GM19239 (cell line): Measurements from ENCODE around the gene MACROD1.

Experiments used
- DNase-seq: peaks from one replicate; pipeline ENCODE4 v3.0.0; 2011; ENCODE audit warnings: low spot score; ENCODE audit not compliant: insufficient read length
- FAIRE-seq: peaks from 2 replicates; lab custom pipeline; 2011; peaks lifted over from hg19 to GRCh38; lab: Jason Lieb, UNC

MACROD1 gene

DNA sequence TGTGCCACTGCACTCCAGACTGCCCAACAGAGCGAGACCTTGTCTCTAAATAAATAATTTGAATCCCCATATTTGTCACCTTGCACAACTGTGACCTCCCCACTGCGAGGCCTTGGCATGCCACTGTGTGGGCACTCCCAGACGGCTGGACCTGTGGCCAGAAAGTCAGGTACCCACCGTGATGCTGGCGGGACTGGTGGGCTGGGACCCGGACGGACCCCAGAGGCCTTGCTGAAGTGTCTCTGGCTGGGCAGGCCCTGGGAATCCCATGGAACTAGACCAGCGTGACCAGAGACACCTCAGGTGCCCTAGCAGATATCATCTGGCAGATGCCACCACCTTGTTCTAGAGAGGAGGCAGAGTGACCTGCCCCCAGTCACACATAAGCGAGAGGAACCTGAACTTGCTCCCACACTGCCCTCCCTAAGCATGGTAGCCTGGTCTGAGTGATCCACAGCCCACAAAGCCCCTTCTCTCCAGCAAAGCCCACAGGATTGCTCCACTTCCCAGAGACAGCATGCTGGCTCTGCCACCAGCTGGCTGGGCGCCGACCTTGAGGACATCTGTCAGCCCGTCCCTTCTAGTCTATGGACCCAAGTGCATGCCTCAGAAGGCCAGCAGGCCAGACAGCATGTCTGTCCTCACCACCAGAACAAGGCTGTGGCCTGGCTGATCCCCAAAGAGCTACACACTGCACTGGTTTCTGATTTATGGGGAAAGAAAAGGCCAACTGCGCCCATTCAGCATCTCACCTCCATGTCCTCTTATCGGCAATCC, 9.5 kb downstream of the MACROD1 start:
- DNase-seq (no peak), FAIRE-seq (no peak)

DNA sequence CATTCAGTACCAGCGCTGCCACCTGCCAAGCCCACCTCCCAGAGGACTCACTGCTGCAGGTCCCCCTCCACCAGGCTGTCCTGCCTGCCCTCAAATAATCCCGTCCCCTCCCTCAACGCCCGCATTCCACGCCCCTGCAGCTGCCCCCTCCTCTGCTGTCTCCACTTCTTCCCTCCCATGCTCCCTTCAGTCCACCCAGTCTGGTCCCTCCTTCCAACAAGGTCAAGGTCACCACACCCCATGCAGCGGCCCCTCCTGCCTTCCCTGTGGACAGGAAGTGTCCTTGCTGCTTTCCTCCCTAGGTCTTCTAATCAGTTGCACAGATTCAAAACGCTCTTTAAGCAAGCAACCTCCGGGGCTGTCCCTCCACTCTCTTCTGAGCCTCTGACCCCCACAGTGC, 12.1 kb downstream of the MACROD1 start:
- no peak for DNase-seq
- FAIRE-seq, result no peak

DNA sequence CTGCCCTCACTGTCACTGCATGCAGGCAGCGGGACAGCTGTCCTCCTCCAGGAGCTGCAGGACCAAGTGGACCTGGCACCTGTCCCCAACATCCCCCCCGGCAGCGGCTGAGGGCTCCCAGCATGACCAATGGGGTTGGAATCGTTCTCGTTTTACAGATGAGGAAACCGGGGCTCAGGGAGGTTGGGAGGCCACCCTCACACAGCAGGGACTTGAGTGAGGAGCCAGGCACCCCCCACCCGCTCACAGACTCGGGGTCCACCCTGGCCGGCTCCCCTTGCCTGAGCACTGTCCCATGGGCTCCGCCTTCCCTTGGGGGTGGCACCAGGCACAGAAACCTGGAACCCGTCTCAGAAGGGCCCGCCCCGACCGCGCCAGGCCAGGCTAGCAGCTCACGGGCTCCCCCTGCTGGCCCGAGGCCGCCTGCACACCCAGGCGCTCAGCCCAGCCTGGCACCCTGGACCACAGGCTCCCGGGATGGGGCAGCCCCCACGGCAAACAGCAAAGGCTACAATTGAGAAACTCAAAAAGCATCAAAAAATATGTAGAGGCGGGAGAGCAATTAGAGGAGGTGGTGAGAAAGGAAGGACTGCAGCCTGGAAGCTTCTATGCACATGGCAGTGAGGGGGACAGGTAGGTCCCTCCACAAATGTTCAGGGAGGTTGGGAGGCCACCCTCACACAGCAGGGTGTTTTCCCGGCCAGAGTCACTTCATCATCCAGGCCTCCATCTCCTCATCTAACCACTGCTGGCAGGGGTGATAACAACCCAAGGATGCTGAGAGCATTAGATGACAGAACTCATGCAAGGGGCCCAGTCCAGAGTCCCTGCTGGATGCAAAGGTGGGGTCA, 12.8 kb downstream of the MACROD1 start:
- peak; percentile 89 for FAIRE-seq

DNA sequence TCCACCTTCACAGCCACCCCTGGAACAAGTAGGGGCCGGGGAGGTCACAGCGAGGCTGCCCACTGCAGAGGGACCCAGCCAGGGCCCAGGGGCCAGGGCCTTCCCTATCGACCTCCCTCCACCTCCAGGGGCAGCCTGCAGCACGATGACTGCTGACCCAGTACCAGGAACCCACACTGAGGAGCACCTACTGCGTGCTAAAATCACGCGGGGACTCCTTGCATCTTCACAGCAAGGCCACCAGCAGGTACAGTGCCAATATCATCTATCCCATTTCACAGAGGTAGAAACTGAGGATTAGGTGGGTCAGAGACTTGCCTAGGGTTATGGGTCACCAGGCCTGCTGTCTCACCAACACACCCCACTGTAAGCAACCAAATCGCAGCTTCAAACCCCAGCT, 14.6 kb downstream of the MACROD1 start:
- FAIRE-seq (no peak), DNase-seq (no peak)

More for the DNA sequence above, 12.8 kb downstream of the MACROD1 start:
- peak; percentile 92 for DNase-seq

DNA sequence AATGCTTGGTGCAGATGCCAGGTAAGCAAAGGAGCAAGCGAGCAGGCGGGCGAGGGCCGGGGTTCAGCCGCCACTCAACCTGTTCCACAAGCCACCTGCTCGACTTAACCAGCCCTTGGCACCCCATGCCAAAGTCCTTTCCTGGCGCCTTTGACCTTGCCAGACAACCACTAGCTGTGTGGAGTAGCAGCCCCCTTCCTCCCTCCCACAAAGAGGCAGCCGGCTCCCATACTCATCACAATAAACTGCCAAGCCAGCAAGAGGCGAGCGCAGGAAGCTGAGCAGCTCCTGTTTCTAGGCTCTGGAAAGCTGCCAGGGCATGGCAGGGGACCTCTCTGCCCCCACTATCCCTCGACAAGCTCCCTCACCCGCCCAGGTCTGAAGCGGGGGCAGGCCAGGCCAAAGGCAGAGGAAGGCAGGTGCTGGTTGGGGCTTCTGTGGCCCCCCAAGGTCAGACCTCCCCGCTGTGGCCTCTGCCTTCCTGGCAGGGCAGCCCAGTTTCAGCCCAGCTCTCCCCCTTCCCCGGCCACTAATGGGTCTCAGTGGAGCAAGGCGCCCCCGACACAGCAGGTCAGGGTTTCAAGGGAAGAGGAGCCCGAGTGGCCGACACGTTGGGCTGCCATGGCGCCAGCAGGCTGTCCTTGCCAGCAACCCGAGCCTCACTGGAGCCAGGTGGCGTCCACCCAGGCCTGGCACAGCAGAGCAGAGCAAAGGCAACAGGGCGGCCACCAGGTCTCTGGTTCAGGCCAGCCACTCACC, 15.3 kb downstream of the MACROD1 start:
- DNase-seq (no peak), FAIRE-seq (no peak)

DNA sequence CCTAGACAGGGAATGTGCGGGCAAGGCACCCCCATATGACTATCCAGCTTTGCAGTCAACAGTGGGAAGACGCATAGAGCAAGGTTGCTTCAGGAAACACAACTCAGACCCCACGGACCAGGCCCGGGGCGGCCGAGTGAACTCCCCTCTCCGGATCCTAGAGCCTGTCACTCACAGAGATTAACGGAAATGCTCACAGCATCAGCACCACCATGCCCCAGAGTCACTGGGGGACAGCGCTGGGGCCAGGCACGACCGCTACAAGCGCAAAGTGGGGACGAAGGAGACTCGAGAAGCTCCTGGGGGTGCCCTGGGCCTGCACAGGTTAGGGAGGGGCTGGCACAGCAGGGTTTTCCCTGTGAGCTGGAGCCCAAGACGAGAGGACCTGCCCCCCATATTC, 15.9 kb downstream of the MACROD1 start:
- FAIRE-seq (no peak), DNase-seq (no peak)

DNA sequence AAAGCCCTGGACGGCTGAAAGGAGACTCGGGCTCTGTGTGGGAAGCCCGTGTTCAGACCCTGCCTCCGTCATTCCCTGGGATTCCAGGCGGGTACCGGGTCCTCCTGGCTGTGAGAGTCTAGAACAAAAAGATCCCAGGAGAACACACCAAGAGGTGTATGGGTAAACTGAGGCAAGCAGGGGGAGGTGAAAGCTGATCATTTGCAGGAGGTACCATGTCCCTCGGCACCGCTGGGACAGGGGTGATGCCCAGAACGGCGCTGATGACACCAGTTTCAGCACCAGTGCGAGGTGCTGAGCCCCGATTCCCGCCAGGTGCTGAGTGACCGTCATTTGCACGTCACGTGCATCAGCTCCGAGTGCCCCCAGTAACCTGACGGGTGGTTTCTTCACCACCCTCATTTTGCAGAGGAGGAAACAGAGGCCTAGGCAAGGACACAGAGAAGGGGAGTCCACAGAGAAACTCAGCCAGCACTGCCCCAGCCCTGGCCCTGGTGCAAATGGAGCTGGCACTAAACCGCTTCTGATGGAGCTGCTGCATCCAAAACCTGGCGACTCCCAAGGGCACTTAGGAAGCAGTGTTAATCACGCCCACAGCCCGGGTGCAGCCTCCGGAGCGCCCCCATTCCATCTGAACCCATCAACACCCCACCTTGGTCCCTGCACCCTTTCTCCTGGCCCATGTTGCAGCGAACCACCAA, 16.8 kb downstream of the MACROD1 start:
- FAIRE-seq, result no peak
- no peak for DNase-seq

DNA sequence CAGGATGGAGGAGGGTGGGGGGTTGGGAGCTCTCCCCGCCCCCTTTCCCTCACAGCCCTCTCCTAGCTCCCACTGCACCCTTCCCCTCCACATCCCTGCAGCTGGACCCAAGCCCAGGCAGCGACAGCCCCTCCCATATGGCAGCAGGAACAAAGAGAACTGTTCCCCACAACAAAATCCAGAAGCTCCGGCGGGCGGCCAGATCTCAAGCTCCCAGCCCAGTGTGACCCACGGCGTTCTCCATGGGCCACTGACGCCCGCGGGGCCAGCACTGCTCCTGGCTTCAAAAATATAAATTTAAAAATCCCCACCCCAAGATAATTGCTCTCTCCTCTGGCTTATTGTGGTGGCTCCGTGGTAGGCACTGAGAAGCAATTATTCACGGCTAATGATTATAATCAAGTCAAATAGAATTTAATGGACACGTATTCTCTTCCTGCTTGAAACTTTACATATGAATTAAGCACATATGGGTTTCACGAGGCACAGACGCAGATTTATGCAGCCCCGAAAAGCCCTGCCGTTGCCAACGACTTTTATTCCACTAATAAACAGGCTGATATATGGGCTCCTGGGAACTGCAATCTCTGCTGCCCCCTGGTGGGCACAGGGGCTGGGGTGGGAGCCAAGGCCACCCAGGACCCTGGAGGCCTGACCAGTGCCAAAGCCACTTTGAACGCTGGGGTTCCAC, 17.5 kb downstream of the MACROD1 start:
- FAIRE-seq (peak; percentile 64), DNase-seq (peak; percentile 62)

DNA sequence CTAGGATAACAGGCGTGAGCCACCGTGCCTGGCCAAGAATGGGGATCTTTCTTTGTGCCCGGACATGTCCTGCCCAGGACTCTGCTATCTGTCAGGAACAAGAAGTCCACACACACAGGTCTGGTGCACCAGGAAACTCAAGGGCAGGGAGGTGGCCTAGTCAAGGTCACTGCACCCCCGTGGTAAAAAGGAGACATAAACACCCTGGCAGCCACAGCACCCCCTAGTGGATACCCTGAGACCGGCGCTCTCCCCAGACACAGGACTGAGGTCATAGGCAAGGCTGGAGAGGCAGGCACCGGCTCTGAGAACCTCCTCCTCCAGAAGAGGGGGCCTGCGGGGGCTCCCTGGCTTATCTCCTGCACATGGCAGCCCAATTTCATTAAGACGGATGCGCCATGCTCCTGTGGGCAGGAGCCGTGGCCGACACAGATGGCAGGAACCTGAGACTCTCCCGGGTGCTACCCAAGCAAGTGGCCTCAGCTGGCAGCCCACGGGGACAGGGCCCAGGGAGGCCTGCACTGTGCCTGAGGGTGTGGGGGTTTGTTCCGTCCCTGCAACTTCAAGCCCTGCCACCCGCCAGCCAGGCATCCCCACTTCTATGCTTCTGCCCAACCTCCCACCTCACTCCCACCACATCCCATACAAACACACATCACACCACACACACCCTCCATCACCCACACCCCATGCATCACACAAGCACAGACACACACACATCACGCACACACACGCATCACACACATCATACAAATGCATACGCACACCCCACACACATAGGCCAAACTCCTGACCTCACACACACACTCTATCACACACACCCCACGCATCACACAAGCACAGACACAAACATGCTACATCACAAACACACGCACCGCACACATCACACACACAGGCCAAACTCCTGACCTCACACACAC, 19.6 kb downstream of the MACROD1 start:
- peak; percentile 69 for DNase-seq

DNA sequence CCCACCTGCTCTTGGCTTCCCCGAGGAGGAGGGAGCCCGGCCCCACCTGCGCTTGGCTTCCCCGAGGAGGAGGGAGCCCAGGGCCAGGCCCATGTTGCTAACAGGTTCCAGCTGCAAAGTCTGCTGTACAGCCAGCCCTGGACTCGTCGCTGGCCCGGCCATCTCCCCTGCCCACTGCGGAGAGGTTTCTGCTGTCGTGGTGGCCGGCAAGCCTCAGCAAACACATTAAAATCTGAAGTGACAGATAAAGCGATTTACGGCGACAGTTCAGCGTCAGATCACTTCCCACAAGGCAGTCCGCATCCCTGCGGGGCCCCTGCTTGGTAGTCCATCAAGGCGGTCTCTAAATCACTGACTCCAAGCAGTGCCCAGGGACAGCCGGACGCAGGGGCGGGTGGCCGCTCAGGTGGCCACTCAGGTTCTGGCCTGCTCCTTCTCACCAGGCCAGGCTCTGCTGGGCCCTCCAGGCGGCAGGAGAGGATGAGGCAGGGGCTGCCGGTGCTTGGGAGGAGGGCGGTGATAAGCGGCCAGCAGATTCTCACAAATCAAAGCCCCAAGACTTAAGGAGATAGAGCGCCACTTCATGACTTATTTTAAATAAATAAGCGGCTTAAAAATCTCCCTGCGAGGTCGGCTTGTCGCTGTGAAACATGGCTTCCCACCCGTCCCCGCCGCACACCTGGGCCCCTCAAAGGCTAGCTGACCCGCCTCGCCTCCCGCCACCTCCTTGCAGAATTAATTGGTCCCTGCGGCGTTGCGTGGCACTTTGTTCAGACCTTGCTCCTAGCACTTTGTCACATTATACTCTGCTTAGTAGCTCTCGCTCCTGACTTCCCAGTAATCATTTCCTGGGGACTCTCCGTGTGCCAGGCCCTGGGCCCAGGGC, 21.1 kb downstream of the MACROD1 start:
- FAIRE-seq (no peak), DNase-seq (no peak)

More for the DNA sequence above, 19.6 kb downstream of the MACROD1 start:
- peak; percentile 73 for FAIRE-seq

DNA sequence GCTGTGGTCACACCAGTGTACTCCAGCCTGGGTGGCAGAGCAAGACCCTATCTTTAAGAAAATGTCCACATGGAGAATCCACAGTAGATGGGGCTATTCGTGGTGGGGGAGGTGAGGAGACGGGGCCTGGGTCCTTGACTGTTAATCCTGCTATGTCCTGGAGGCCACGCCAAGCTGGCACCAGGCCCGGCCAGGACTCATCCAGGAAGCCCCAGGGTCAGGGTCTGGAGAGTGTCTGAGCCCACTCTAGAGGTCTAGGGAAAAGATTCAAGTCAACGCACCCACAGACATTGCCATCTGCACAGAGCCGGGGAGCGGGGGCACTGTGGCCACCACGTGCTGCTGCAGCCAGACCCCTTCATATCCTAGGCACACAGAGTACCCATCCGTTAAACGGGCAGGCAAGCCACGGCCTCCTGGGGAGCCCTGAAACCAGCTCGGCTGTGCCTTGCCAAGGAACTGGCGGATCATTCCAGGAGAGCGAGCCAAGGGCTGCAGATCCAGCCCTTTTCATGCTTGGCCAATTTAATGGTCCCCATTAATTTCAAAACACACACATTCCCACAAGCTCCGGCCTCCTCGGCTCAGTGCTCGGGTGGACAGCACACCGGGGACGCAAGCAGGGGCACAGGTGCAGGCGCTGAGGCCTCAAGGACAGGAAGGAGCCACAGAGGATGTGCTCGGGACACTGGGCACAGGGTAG, 24.7 kb downstream of the MACROD1 start:
- FAIRE-seq (no peak), DNase-seq (no peak)

DNA sequence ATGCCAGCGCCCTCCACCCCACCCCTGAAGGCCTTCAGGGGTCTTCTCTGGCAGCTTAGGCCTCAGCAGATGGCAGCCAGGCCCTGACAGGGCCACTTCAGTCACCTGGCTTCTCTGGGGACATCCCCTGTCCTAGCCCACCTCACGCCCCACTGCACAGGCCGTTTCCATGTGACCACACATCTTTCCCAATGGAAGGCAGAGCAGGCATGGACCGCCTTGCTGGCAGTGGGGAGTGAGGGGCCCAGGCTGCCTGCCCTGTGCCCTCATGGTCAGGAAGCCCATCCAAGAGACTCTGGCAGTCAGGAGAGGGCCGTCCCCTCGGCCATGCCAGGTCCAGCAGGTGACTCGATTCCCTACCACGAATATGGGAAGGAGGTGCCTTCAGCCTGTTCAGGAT, 25.8 kb downstream of the MACROD1 start:
- DNase-seq (no peak), FAIRE-seq (no peak)

DNA sequence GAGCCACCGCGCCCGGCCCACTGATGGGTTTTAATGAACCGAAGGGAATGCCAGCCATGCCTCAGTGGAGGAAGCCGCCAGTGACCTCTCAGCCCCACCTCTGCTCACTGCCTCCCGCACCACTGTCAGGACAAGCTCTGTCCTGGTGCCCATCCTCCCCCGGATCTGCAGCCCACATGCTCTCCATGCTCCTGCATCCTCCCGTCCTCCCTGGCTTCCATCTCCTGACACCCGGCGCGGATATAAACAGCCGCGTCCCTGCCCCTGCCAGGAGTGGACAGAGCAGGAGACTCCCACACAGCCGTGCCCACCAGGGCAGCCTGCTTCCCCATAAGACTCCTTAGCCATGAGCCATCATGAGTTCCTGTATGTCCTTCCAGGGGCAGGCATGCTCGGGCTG, 26.9 kb downstream of the MACROD1 start:
- DNase-seq (no peak), FAIRE-seq (no peak)

DNA sequence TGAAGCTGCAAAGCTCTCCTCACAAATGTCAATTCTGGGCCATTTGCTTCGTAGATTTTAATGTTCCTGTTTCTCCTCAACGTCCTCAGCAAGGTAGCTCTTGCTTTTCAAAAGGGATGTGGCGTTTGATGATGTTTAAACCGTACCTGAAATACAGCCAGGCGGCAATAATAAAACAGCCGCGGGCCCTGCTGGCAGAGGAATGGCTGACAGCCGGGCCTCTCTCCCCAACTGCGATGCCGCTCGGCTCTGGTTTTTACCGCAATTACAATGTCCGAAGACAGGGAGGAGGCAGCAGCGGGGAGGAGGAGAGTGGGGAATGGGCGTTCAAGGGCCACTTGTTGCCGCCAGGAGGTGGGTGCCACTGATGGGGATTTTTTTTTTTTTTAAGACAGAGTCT, 27.5 kb downstream of the MACROD1 start:
- DNase-seq, result no peak
- FAIRE-seq, result no peak

DNA sequence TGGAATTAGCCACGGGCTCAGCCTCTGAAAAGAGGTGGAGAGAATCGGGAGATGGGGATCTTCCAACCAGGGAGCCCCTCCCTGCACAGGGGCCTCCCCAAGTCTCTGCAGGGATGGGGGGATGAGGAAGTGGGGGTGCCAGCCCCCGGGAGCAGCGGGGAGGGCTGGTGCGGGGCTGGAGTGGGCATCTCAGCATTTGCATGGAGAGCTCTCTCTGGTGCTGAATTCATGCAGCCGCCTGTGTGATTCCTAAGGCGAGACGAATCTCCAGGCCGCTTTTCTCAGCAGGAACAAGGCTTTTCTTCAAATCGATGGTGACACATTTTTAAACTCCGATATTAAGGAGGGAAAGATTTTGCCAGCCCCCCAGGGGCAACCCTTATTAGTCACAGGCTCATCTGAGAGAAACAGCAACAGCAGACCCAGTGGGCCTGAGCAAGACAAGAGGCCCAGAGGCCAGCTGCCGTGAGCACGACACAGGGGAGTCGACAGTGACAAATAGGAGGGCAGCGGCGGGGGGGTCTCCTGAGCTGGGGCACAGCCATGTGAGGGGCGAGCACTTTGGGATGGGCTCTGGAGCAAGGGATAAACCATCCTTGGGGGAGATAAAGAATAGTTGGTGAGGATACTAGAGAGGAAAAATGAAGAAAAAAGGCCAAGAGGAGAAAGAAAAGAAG, 29.0 kb downstream of the MACROD1 start:
- no peak for FAIRE-seq

DNA sequence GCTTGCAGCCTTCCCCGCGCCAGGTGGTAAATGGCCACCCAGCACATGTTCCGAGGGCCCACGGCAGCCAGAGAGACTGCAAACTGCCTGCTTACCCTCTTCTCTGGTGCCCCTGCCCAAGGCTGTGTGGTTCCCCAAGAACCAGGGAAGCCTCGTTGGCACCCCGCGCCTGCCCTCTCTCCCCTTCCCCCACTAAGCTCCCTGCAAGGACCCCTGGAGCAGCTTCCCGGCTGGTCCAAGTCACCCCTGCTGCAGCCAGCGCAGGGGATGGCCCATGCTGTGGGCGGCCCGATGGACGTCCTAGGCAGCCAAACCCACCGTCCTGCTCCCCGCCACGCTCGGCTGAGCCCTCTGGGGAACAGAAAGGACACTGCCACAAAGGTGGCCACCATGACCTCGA, 30.2 kb downstream of the MACROD1 start:
- FAIRE-seq, result no peak
- DNase-seq, result no peak

More for the DNA sequence above, 29.0 kb downstream of the MACROD1 start:
- DNase-seq, result no peak
